ENCODE results near the gene CCDC167. TPM values are rescaled to one million over a fixed set of nuclear protein-coding genes. Genes with fewer than 3 reads are reported as not detected.
"Not testable (repeated sequence)": the region's sequence is repeated elsewhere in the genome, so short reads cannot be mapped to it uniquely, and the experiment has no call there.

The CCDC167 gene
- total RNA-seq, 2 experiments from 2014 or later: 7.3 to 8.0 TPM

DNA sequence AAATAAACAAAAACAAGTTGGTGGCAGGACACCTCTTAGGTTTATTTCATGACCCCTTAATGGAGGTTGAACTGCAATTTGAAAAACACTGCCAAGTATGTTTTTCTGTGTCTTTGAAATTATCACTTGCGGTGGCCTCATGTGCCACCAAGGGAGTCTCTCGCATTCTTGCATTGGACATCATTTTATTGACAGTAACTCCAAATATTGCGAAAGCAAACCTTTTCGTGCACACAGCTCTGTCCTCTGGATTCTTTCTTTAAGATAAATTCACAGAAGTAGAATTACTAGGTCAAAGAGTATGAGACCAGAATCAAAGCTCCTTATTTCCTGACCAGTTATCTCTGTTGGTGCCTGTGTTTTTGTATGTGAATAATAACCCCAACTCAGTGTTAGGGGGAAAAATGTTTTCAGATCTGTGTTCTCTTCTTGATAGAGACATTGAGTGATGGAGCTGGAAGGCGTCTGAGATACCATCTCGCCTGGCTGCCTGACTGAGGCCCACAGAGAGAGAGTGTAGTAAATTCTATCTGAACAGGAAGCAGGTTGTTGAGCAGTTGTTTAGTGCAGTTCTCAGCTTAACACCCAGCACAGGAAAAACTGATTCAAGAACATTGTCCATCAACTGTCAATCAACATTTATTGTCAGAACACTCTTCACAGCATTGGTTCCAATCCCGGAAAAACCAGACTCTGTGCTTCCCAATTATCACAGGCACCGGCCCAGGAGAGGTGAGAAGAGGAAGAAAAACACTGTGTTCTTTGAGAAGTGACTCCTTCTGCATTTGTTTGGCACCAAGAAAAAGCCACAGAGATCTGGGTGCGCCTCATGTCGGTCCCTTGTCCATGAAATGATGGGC is 2.2 kb upstream of the CCDC167 start:
- no peaks in the 10 kb centered on the region for H3K27me3 Mint-ChIP-seq
- ChIA-PET CTCF (interaction anchor here (1.0 to 10.5 kb wide), 8 partner anchors 9 to 190 kb away, joined by 3 to 101 read pairs (median 4); no protein-coding TSS in a partner anchor), POLR2A (interaction anchor here (0.8 to 10.6 kb wide), 13 partner anchors 10 to 317 kb away, joined by 3 to 330 read pairs (median 5); partner anchors contain the start of genes CMTR1 and ZFAND3)
- H3K27me3 ChIP-seq (ENCODE audit: control insufficient read depth in 1 of 2, insufficient read depth in 2 of 2, low read length in 2 of 2): no peaks in the 10 kb centered on the region
- peak in 11 of 14 experiments; percentile 32 to 77 (median 50) for DNase-seq
- H3K4me1 Mint-ChIP-seq (ENCODE audit: low read depth): peaks cover 86% of the 10 kb centered on the region
- H3K27ac ChIP-seq (ENCODE audit: low read depth in 1 of 2, low read length in 2 of 2): peak overlapping the region; percentile 97 to 98
- H3K27ac Mint-ChIP-seq: peak overlapping the region; percentile 97
- TF ChIP-seq, protein P1, sequence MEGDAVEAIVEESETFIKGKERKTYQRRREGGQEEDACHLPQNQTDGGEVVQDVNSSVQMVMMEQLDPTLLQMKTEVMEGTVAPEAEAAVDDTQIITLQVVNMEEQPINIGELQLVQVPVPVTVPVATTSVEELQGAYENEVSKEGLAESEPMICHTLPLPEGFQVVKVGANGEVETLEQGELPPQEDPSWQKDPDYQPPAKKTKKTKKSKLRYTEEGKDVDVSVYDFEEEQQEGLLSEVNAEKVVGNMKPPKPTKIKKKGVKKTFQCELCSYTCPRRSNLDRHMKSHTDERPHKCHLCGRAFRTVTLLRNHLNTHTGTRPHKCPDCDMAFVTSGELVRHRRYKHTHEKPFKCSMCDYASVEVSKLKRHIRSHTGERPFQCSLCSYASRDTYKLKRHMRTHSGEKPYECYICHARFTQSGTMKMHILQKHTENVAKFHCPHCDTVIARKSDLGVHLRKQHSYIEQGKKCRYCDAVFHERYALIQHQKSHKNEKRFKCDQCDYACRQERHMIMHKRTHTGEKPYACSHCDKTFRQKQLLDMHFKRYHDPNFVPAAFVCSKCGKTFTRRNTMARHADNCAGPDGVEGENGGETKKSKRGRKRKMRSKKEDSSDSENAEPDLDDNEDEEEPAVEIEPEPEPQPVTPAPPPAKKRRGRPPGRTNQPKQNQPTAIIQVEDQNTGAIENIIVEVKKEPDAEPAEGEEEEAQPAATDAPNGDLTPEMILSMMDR (IDR thresholded peaks at IDR 0.05): no peak
- no peaks in the 10 kb centered on the region for H3K36me3 ChIP-seq (ENCODE audit: insufficient read depth, low read length)
- peak overlapping the region; percentile 75 for H3K4me3 Mint-ChIP-seq
- ATAC-seq (ENCODE audit: poor library complexity): peak; percentile 20
- peak overlapping the region; percentile 4 for H3K4me3 ChIP-seq (ENCODE audit: low read length)
- H3K9me3 ChIP-seq (ENCODE audit: control insufficient read depth in 1 of 2, insufficient read depth in 1 of 2, low read length in 2 of 2): no peaks in the 10 kb centered on the region
- H3K9me3 Mint-ChIP-seq: no peaks in the 10 kb centered on the region
- H3K36me3 Mint-ChIP-seq (ENCODE audit: low read depth): peaks cover 5% of the 10 kb centered on the region
- intact Hi-C loops (cut with DNase I, micrococcal nuclease): loop anchor here in 1 of 2 experiments (1.0 to 5.0 kb wide), 4 partner anchors 14 to 65 kb away; no protein-coding TSS in a partner anchor
- H3K4me1 ChIP-seq (ENCODE audit: insufficient read depth, low read length): peaks cover 93% of the 10 kb centered on the region

DNA sequence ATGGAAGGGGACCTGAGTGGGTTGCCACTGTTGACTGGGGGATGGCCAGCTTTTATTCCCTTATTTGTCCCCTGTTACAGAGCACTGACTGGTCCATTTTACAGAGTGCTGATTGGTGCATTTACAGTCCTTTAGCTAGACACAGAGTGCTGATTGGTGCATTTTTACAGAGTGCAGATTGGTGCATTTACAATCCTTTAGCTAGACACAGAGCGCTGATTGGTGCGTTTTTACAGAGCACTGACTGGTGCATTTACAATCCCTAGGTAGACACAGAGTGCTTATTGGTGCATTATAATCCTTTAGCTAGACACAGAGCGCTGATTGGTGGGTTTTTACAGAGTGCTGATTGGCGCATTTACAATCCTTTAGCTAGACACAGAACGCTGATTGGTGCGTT is 1.2 kb upstream of the CCDC167 start:
- not testable (repeated sequence) for H3K36me3 ChIP-seq (ENCODE audit: insufficient read depth, low read length); H3K27me3 ChIP-seq (ENCODE audit: control insufficient read depth in 1 of 2, insufficient read depth in 2 of 2, low read length in 2 of 2); ATAC-seq (ENCODE audit: poor library complexity); H3K9me3 ChIP-seq (ENCODE audit: control insufficient read depth in 1 of 2, insufficient read depth in 1 of 2, low read length in 2 of 2); H3K36me3 Mint-ChIP-seq (ENCODE audit: low read depth); H3K4me3 ChIP-seq (ENCODE audit: low read length); H3K27me3 Mint-ChIP-seq; DNase-seq; H3K9me3 Mint-ChIP-seq; H3K4me3 Mint-ChIP-seq
- POLR2A ChIA-PET: interaction anchor here (1.1 to 10.6 kb wide), 5 partner anchors 15 to 59 kb away, joined by 3 to 330 read pairs (median 3); no protein-coding TSS in a partner anchor
- peak overlapping the region; percentile 97 to 98 for H3K27ac ChIP-seq (ENCODE audit: low read depth in 1 of 2, low read length in 2 of 2)
- Mint-ChIP-seq H3K4me1 (ENCODE audit: low read depth) (peaks cover 80% of the 10 kb centered on the region), H3K27ac (peak overlapping the region; percentile 97)
- CTCF ChIA-PET: interaction anchor here (1.0 to 10.5 kb wide), 6 partner anchors 11 to 191 kb away, joined by 3 to 101 read pairs (median 5); no protein-coding TSS in a partner anchor
- peaks cover 93% of the 10 kb centered on the region for H3K4me1 ChIP-seq (ENCODE audit: insufficient read depth, low read length)
- intact Hi-C loops (cut with DNase I, micrococcal nuclease): loop anchor here (1.0 to 5.0 kb wide), 3 partner anchors 15 to 66 kb away; no protein-coding TSS in a partner anchor

DNA sequence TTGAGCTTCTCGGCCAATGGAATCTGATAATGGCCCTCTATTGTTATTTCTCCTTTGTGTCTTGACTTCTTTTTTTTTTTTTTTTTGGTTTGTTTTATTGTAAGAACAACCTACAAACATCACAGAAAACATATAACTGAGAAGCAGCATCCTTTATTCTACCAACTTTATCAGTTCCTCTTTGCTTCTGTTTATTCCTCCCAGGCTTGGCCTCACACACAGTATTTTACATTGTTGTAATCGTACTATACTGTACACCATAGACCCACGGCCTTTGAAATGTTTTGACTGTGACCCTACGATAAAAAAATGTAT is 558 bp upstream of the CCDC167 start:
- TF ChIP-seq, protein P1 (IDR thresholded peaks at IDR 0.05): no peak
- peaks cover 93% of the 10 kb centered on the region for H3K4me1 ChIP-seq (ENCODE audit: insufficient read depth, low read length)
- DNase-seq (no peak), ATAC-seq (ENCODE audit: poor library complexity) (no peak)
- Mint-ChIP-seq H3K4me1 (ENCODE audit: low read depth) (peaks cover 80% of the 10 kb centered on the region), H3K27me3 (no peaks in the 10 kb centered on the region), H3K36me3 (ENCODE audit: low read depth) (peaks cover 5% of the 10 kb centered on the region), H3K4me3 (peak overlapping the region; percentile 93), H3K27ac (peak overlapping the region; percentile 97), H3K9me3 (no peaks in the 10 kb centered on the region)
- ChIA-PET POLR2A (interaction anchor here (0.8 to 10.6 kb wide), 7 partner anchors 8 to 67 kb away, joined by 3 to 330 read pairs (median 4); partner anchors contain the start of gene CMTR1), CTCF (interaction anchor here (1.1 to 10.5 kb wide), 2 partner anchors 18 to 65 kb away, joined by 6 to 101 read pairs; no protein-coding TSS in a partner anchor)
- H3K4me3 ChIP-seq (ENCODE audit: low read length): peak overlapping the region; percentile 86
- H3K27ac ChIP-seq (ENCODE audit: low read depth in 1 of 2, low read length in 2 of 2): peak overlapping the region; percentile 10 to 77
- intact Hi-C loops (cut with DNase I, micrococcal nuclease): loop anchor here (1.0 to 5.0 kb wide), 3 partner anchors 16 to 67 kb away; no protein-coding TSS in a partner anchor
- no peaks in the 10 kb centered on the region for H3K27me3 ChIP-seq (ENCODE audit: control insufficient read depth in 1 of 2, insufficient read depth in 2 of 2, low read length in 2 of 2)
- no peaks in the 10 kb centered on the region for H3K36me3 ChIP-seq (ENCODE audit: insufficient read depth, low read length)
- no peaks in the 10 kb centered on the region for H3K9me3 ChIP-seq (ENCODE audit: control insufficient read depth in 1 of 2, insufficient read depth in 1 of 2, low read length in 2 of 2)
